Measurements from ENCODE around the gene SEMG1. TPM values are rescaled to one million over a fixed set of nuclear protein-coding genes. Genes with fewer than 3 reads are reported as not detected.

SEMG1 gene
- total and polyA plus RNA-seq, 2 donors from 2014 or later: not detected

- no peak for DNase-seq
- Histone ChIP-seq H3K9me3 (ENCODE audit: control insufficient read depth in 2 of 3, insufficient read depth in 1 of 3, low read length in 3 of 3) (no peaks in the 10 kb centered on the region), H3K4me3 (ENCODE audit: low read length in 3 of 3) (no peak overlapping the region), H3K4me1 (ENCODE audit: control insufficient read depth in 2 of 3, insufficient read depth in 2 of 3, low read depth in 1 of 3, low read length in 3 of 3) (no peaks in the 10 kb centered on the region), H3K27ac (ENCODE audit: low read depth in 2 of 2, low read length in 2 of 2) (no peak overlapping the region), H3K27me3 (ENCODE audit: control insufficient read depth, insufficient read depth, low read length) (no peaks in the 10 kb centered on the region), H3K36me3 (ENCODE audit: control insufficient read depth in 2 of 3, insufficient read depth in 3 of 3, low read length in 3 of 3) (no peaks in the 10 kb centered on the region), H3K9ac (ENCODE audit: low read length in 3 of 3) (no peak overlapping the region)
- intact Hi-C loops (cut with DNase I): no loop called here
- TF ChIP-seq CTCF (IDR thresholded peaks at IDR 0.05; ENCODE audit: borderline replicate concordance, extremely low read depth, insufficient read depth): no peak
- no peak for FAIRE-seq
Observed at GRCh38 chr20:45246109-45246508, 39.3 kb downstream of the SEMG1 start.

DNA sequence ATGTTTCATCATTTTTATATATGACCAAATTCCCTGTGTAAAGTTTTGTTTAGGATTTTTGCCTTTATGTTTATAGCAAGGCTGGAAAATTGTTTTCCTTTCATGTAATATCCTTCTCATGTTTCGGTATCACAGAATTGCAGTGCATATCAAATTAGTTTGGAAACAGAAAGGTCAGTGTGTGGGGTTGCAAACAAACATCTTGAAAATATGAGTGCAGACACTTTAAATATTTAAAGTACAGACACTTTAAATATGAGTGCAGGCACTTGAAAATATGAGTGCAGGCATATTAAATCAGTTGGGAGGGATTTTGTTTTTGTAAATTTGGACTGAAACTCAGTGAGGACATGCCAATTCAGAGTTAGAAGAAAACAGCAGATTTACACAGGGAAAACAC is 41.0 kb downstream of the SEMG1 start:
- no peak overlapping the region for H3K4me3 ChIP-seq (ENCODE audit: low read length in 3 of 3)
- no peaks in the 10 kb centered on the region for H3K27me3 ChIP-seq (ENCODE audit: control insufficient read depth, insufficient read depth, low read length)
- no peaks in the 10 kb centered on the region for H3K9me3 ChIP-seq (ENCODE audit: control insufficient read depth in 2 of 3, insufficient read depth in 1 of 3, low read length in 3 of 3)
- H3K9ac ChIP-seq (ENCODE audit: low read length in 3 of 3): no peak overlapping the region
- H3K36me3 ChIP-seq (ENCODE audit: control insufficient read depth in 2 of 3, insufficient read depth in 3 of 3, low read length in 3 of 3): no peaks in the 10 kb centered on the region
- intact Hi-C loops (cut with DNase I): no loop called here
- FAIRE-seq (no peak), DNase-seq (no peak)
- H3K27ac ChIP-seq (ENCODE audit: low read depth in 2 of 2, low read length in 2 of 2): no peak overlapping the region
- H3K4me1 ChIP-seq (ENCODE audit: control insufficient read depth in 2 of 3, insufficient read depth in 2 of 3, low read depth in 1 of 3, low read length in 3 of 3): no peaks in the 10 kb centered on the region
- TF ChIP-seq CTCF (IDR thresholded peaks at IDR 0.05; ENCODE audit: borderline replicate concordance, extremely low read depth, insufficient read depth): no peak

DNA sequence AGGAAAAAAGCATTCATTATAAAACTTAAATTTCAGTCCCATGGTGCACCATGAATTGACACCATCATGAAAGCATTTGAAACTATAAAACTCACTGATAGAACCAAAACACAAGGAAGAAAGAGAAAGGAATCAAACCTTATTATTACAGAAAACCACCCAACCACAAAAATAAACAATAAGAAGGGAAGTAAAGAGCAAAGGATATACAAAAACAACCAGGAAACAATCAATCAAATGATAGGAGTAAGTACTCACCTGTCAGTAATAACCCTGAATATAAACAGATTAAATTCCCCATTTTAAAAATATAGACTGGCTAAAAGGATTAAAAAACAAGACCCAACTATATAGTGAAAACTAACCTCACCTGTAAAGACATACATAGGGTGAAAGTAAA is 41.8 kb downstream of the SEMG1 start:
- intact Hi-C loops (cut with DNase I): no loop called here
- FAIRE-seq: no peak

More for the DNA sequence above, 41.8 kb downstream of the SEMG1 start:
- no peak overlapping the region for H3K4me3 ChIP-seq (ENCODE audit: low read length in 3 of 3)
- no peaks in the 10 kb centered on the region for H3K27me3 ChIP-seq (ENCODE audit: control insufficient read depth, insufficient read depth, low read length)
- no peak for TF ChIP-seq CTCF (IDR thresholded peaks at IDR 0.05; ENCODE audit: borderline replicate concordance, extremely low read depth, insufficient read depth)
- H3K9ac ChIP-seq (ENCODE audit: low read length in 3 of 3): no peak overlapping the region
- no peaks in the 10 kb centered on the region for H3K4me1 ChIP-seq (ENCODE audit: control insufficient read depth in 2 of 3, insufficient read depth in 2 of 3, low read depth in 1 of 3, low read length in 3 of 3)
- H3K27ac ChIP-seq (ENCODE audit: low read depth in 2 of 2, low read length in 2 of 2): no peak overlapping the region
- no peak for DNase-seq
- H3K9me3 ChIP-seq (ENCODE audit: control insufficient read depth in 2 of 3, insufficient read depth in 1 of 3, low read length in 3 of 3): no peaks in the 10 kb centered on the region
- H3K36me3 ChIP-seq (ENCODE audit: control insufficient read depth in 2 of 3, insufficient read depth in 3 of 3, low read length in 3 of 3): no peaks in the 10 kb centered on the region
